HCT116 (cell line): Measurements from ENCODE around the gene RNU6-9. TPM values are rescaled to one million over a fixed set of nuclear protein-coding genes. Genes with fewer than 3 reads are reported as not detected.

ENCODE experiments used
- ATAC-seq: fragments of 200-7000 bp; cut with Tn5 transposase; 2 replicates; pipeline ENCODE4 v1.9.1; 2020; ENCODE audit warnings: mild to moderate bottlenecking, moderate library complexity
- BruUV-seq: library from RNA; stranded (reverse); fragments of 400-500 nt; replicated peaks from 2 replicates; lab custom pipeline; 2021; lab: Mats Ljungman, UMichigan
- CTCF ChIA-PET: fragments of 300-600 bp; sonication (Branson Sonifier 250); formaldehyde crosslinking; loops from one replicate; lab custom pipeline; 2021; ENCODE audit warnings: antibody characterized with exemption; lab: Charles Lee
- POLR2A ChIA-PET: fragments of 300-600, 350-600 bp; sonication (Branson Sonifier 250); formaldehyde crosslinking; loops from one replicate; lab custom pipeline; 2021; ENCODE audit warnings: antibody characterized with exemption; lab: Charles Lee
- RAD21 ChIA-PET, 2 experiments: fragments of 300-600 bp; sonication (Branson Sonifier 250); formaldehyde crosslinking; loops; one replicate each; lab custom pipeline; 2023; ENCODE audit warnings: low total read pairs in 2 of 2; ENCODE audit not compliant: uncharacterized antibody in 2 of 2, unreplicated experiment in 2 of 2, low non-redundant PET in 1 of 2; lab: Charles Lee
- DNase-seq: peaks from one replicate; pipeline ENCODE4 v3.0.0-alpha.2; 2010; ENCODE audit warnings: low read depth, low spot score
- H2AFZ ChIP-seq: fragments of 200-600 bp; shearing (Covaris generic), sonication (generic); 2 replicates; pipeline ENCODE4 v1.6.1; 2017; ENCODE audit warnings: low read depth, mixed run types, mixed read lengths, antibody characterized with exemption, low read length; ENCODE audit not compliant: poor library complexity, severe bottlenecking
- H3K27ac ChIP-seq: 2 replicates; pipeline ENCODE4 v1.5.1; 2012; ENCODE audit warnings: low read depth, low read length
- H3K27me3 ChIP-seq: fragments of 200-600 bp; sonication (generic); 2 replicates; pipeline ENCODE4 v1.6.1; 2016; ENCODE audit warnings: mixed run types, low read length, mixed read lengths; ENCODE audit not compliant: insufficient read depth
- H3K36me3 ChIP-seq, 2 experiments: fragments of 200-500 bp in 1 of 2; fragments of 200-600 bp in 1 of 2; sonication (Bioruptor generic) in 1 of 2; sonication (generic) in 1 of 2; 2 replicates each; pipeline versions ENCODE4 v1.5.1 to v1.6.1; 2014 to 2016; ENCODE audit warnings: low read length in 2 of 2, inconsistent platforms in 1 of 2, mixed read lengths in 1 of 2, mixed run types in 1 of 2; ENCODE audit not compliant: insufficient read depth in 2 of 2, control insufficient read depth in 1 of 2
- H3K4me1 ChIP-seq, 2 experiments: fragments of 200-600 bp in 1 of 2; sonication (generic) in 1 of 2; 2 replicates each; pipeline versions ENCODE4 v1.5.1 to v1.6.1; 2012 to 2017; ENCODE audit warnings: low read length in 2 of 2, inconsistent platforms in 1 of 2, mild to moderate bottlenecking in 1 of 2, mixed read lengths in 1 of 2, mixed run types in 1 of 2, moderate library complexity in 1 of 2; ENCODE audit not compliant: insufficient read depth in 2 of 2, control insufficient read depth in 1 of 2
- H3K4me2 ChIP-seq: fragments of 200-600 bp; sonication (generic); 2 replicates; pipeline ENCODE4 v1.6.1; 2017; ENCODE audit warnings: mixed run types, low read length, mixed read lengths
- H3K4me3 ChIP-seq, 2 experiments: fragments of 200-600 bp in 1 of 2; sonication (generic) in 1 of 2; replicated peaks in 1 of 2; 2 replicates each; pipeline ENCODE4 v1.5.1; 2011 to 2016; ENCODE audit warnings: low read length in 2 of 2, control low read depth in 1 of 2, low read depth in 1 of 2, mild to moderate bottlenecking in 1 of 2, mixed read lengths in 1 of 2, mixed run types in 1 of 2
- H3K79me2 ChIP-seq: fragments of 200-600 bp; sonication (generic); 2 replicates; pipeline ENCODE4 v1.6.1; 2017; ENCODE audit warnings: mild to moderate bottlenecking, mixed run types, low read length, moderate library complexity, mixed read lengths; ENCODE audit not compliant: insufficient read depth
- H3K9ac ChIP-seq: fragments of 200-600 bp; sonication (generic); 2 replicates; pipeline ENCODE4 v1.6.1; 2016; ENCODE audit warnings: low read length, mixed read lengths
- H3K9me2 ChIP-seq: fragments of 200-600 bp; sonication (generic), shearing (Covaris generic); 2 replicates; pipeline ENCODE4 v1.6.1; 2017; ENCODE audit warnings: mixed run types, mild to moderate bottlenecking, moderate library complexity; ENCODE audit not compliant: insufficient read depth
- H3K9me3 ChIP-seq, 2 experiments: fragments of 200-500 bp in 1 of 2; fragments of 200-600 bp in 1 of 2; sonication (Bioruptor generic) in 1 of 2; sonication (generic) in 1 of 2; 2 replicates each; pipeline ENCODE4 v1.6.1; 2014 to 2017; ENCODE audit warnings: low read length in 2 of 2, mixed read lengths in 2 of 2, inconsistent platforms in 1 of 2, low read depth in 1 of 2, mild to moderate bottlenecking in 1 of 2, mixed run types in 1 of 2, moderate library complexity in 1 of 2; ENCODE audit not compliant: control insufficient read depth in 1 of 2, insufficient read depth in 1 of 2
- H4K20me1 ChIP-seq: fragments of 200-600 bp; sonication (generic), shearing (Covaris generic); 2 replicates; pipeline ENCODE4 v1.6.1; 2017; ENCODE audit warnings: mixed run types, mild to moderate bottlenecking, moderate library complexity; ENCODE audit not compliant: insufficient read depth
- CBX3 ChIP-seq: IDR thresholded peaks from 2 replicates; pipeline ENCODE4 v1.6.1; 2012; ENCODE audit warnings: low read depth
- CEBPB ChIP-seq: IDR thresholded peaks from 2 replicates; pipeline ENCODE4 v1.6.1; 2012; ENCODE audit warnings: low read depth
- CTCF ChIP-seq, 3 experiments: fragments of 200-600 bp in 1 of 3; sonication (generic) in 1 of 3; IDR thresholded peaks in 2 of 3; conservative IDR thresholded peaks in 1 of 3; 2 replicates each; pipeline ENCODE4 v1.5.1; 2012 to 2017; ENCODE audit warnings: low read depth in 2 of 3, low read length in 2 of 3, antibody characterized with exemption in 1 of 3, borderline replicate concordance in 1 of 3, control low read depth in 1 of 3, mild to moderate bottlenecking in 1 of 3, mixed read lengths in 1 of 3, mixed run types in 1 of 3, moderate library complexity in 1 of 3; ENCODE audit not compliant: insufficient read depth in 1 of 3
- EGR1 ChIP-seq: IDR thresholded peaks from 2 replicates; pipeline ENCODE4 v1.6.1; 2012; ENCODE audit warnings: low read depth
- EZH2 ChIP-seq: fragments of 200-600 bp; sonication (generic); IDR thresholded peaks from 2 replicates; pipeline ENCODE4 v1.6.1; 2017; ENCODE audit warnings: antibody characterized with exemption, mixed run types
- EZH2phosphoT487 ChIP-seq: fragments of 200-600 bp; IDR thresholded peaks from 2 replicates; pipeline ENCODE4 v1.6.1; 2018; ENCODE audit warnings: antibody characterized with exemption, borderline replicate concordance
- FOSL1 ChIP-seq: IDR thresholded peaks from 2 replicates; pipeline ENCODE4 v1.6.1; 2012; ENCODE audit warnings: low read depth
- JUND ChIP-seq: IDR thresholded peaks from 2 replicates; pipeline ENCODE4 v1.6.1; 2012
- MAX ChIP-seq: IDR thresholded peaks from 2 replicates; pipeline ENCODE4 v1.6.1; 2012
- POLR2A ChIP-seq: IDR thresholded peaks from 2 replicates; pipeline ENCODE4 v1.7.0; 2011; ENCODE audit warnings: borderline replicate concordance; ENCODE audit not compliant: insufficient read depth, insufficient read length; ENCODE audit errors: extremely low read depth
- POLR2AphosphoS5 ChIP-seq: IDR thresholded peaks from 2 replicates; pipeline ENCODE4 v1.6.1; 2011; ENCODE audit warnings: mild to moderate bottlenecking, low read depth, low read length, moderate library complexity
- RAD21 ChIP-seq: IDR thresholded peaks from 2 replicates; pipeline ENCODE4 v1.6.1; 2012; ENCODE audit warnings: low read depth, mild to moderate bottlenecking
- REST ChIP-seq: IDR thresholded peaks from 2 replicates; pipeline ENCODE4 v1.6.1; 2012; ENCODE audit warnings: low read depth
- SIN3A ChIP-seq: IDR thresholded peaks from 2 replicates; pipeline ENCODE4 v1.6.1; 2012; ENCODE audit warnings: low read depth
- SP1 ChIP-seq: IDR thresholded peaks from 2 replicates; pipeline ENCODE4 v1.6.1; 2012; ENCODE audit warnings: low read depth
- SRF ChIP-seq: IDR thresholded peaks from 2 replicates; pipeline ENCODE4 v1.6.1; 2012; ENCODE audit warnings: low read depth
- YY1 ChIP-seq: IDR thresholded peaks from 2 replicates; pipeline ENCODE4 v1.6.1; 2011; ENCODE audit warnings: low read length, low read depth, moderate library complexity, mild to moderate bottlenecking; ENCODE audit not compliant: insufficient replicate concordance; ENCODE audit errors: extremely low read depth
- ZBTB33 ChIP-seq: IDR thresholded peaks from 2 replicates; pipeline ENCODE4 v1.6.1; 2011; ENCODE audit warnings: mild to moderate bottlenecking, low read length, moderate library complexity; ENCODE audit not compliant: insufficient replicate concordance; ENCODE audit errors: extremely low read depth
- ZFX ChIP-seq: fragments of 450-650 bp; IDR thresholded peaks from 2 replicates; pipeline ENCODE4 v1.6.1; 2017
- intact Hi-C: fragments of 100-400 bp; cut with micrococcal nuclease; formaldehyde crosslinking; loops from 2 replicates; pipeline ENCODE4 v1.10.0; 2022
- total RNA-seq: library from RNA; stranded (reverse); gene quantifications from one replicate; pipeline ENCODE4 v1.2.1, GENCODE V29; 2021; ENCODE audit not compliant: unreplicated experiment

The RNU6-9 gene
- total RNA-seq, 1 experiment from 2014 or later = not detected

GRCh38 chr19:885536-886224 is 7.6 kb upstream of the RNU6-9 start:
- ATAC-seq = no peak
- no TSS peak for BruUV-seq
- peaks cover 9 to 25% of the 10 kb centered on the region in 2 experiments; a peak in 3 of 4 replicates for H3K36me3 ChIP-seq
- H3K27me3 ChIP-seq = no peaks in the 10 kb centered on the region
- H3K9me2 ChIP-seq = no peaks in the 10 kb centered on the region
- no peaks in the 10 kb centered on the region for H3K9me3 ChIP-seq
- no peak overlapping the region for H3K4me3 ChIP-seq
- no peak for TF ChIP-seq EZH2phosphoT487
- TF ChIP-seq CEBPB = no peak
- TF ChIP-seq CBX3 = no peak
- no peak for TF ChIP-seq SRF
- no peak for TF ChIP-seq ZFX
- no peak for TF ChIP-seq SP1
- no peak for TF ChIP-seq YY1
- TF ChIP-seq FOSL1 = no peak
- TF ChIP-seq ZBTB33 = no peak
- no peak for TF ChIP-seq MAX
- TF ChIP-seq EGR1 = no peak
- no peak for TF ChIP-seq REST
- TF ChIP-seq CTCF (IDR thresholded peaks at IDR 0.05 in 2 of 3, conservative IDR thresholded peaks at IDR 0.05 in 1 of 3; ENCODE audit: borderline replicate concordance in 1 of 3, insufficient read depth in 1 of 3, low read depth in 2 of 3, low read length in 2 of 3) = no peak
- no peak for TF ChIP-seq POLR2A
- no peak for TF ChIP-seq JUND
- TF ChIP-seq RAD21 = no peak
- no peak for TF ChIP-seq EZH2
- TF ChIP-seq SIN3A = no peak
- no peak for TF ChIP-seq POLR2AphosphoS5
- TF ChIP-seq, all 23 proteins: peak for 0
- H3K9ac ChIP-seq = no peak overlapping the region
- DNase-seq = no peak
- no peak overlapping the region; the same call in 1 of the 2 replicates for H3K27ac ChIP-seq
- H3K4me1 ChIP-seq = peaks cover 20 to 22% of the 10 kb centered on the region in 2 experiments
- H3K4me2 ChIP-seq = no peak overlapping the region
- RAD21 ChIA-PET = no interaction called here
- no peaks in the 10 kb centered on the region for H4K20me1 ChIP-seq
- CTCF ChIA-PET = no interaction called here
- intact Hi-C loops = no loop called here
- H2AFZ ChIP-seq = no peak overlapping the region
- POLR2A ChIA-PET = no interaction called here
- no peaks in the 10 kb centered on the region for H3K79me2 ChIP-seq
